ENCODE measurements around the gene FBXO27. TPM values are rescaled to one million over a fixed set of nuclear protein-coding genes. Genes with fewer than 3 reads are reported as not detected.

FBXO27 gene
- total RNA-seq, 2 donors from 2014 or later, result 12.5 to 21.6 TPM

DNA sequence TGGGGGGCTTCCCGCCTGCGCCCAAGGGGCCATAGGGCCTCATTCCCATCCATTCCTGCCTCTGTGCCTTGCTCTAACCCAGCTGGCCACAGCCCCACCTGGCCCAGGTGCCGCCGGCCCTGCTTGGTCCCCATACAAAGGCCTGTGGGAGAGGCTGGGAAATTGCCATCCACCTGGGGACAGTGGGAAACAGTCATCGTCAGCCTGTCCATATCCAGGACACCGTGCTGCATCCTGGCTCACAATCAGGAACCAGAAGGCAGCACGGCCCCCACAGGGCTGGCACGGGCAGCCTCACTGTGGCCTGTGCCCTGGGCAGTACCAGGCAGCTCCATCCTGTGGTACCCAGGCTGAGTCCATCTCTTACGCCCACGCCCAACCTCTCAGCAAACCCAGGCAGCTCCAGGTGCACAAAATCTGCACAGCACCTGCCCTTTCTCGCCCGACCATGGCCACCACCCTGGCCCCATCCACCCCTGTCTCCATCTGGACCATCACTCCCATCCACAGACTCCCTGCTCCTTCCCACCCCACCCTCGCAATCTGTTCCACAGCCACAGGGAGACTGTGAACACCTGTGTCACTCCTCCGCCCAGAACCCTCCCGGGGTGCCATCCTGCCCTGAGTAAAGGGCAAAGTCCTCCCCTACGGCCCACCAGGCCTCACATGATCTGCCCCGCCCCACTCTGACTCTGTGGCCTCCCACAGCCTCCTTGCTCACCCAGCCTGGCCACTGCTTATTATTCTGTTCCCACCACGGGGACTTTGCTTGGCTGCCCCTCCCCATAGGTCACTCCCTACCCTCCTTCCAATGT is 21.1 kb upstream of the FBXO27 start:
- H3K4me1 Mint-ChIP-seq, result no peaks in the 10 kb centered on the region
- H3K4me3 ChIP-seq (ENCODE audit: low read length), result no peak overlapping the region
- H3K9me3 ChIP-seq (ENCODE audit: control insufficient read depth, low read length), result peaks cover 5% of the 10 kb centered on the region
- no peak overlapping the region for H3K27ac ChIP-seq (ENCODE audit: low read depth, low read length)
- no peak for DNase-seq
- H3K36me3 Mint-ChIP-seq (ENCODE audit: low read depth), result no peaks in the 10 kb centered on the region
- no peak overlapping the region for H3K4me3 Mint-ChIP-seq
- H3K4me1 ChIP-seq (ENCODE audit: control insufficient read depth, insufficient read depth, low read length), result peaks cover 3% of the 10 kb centered on the region
- TF ChIP-seq, protein P1, sequence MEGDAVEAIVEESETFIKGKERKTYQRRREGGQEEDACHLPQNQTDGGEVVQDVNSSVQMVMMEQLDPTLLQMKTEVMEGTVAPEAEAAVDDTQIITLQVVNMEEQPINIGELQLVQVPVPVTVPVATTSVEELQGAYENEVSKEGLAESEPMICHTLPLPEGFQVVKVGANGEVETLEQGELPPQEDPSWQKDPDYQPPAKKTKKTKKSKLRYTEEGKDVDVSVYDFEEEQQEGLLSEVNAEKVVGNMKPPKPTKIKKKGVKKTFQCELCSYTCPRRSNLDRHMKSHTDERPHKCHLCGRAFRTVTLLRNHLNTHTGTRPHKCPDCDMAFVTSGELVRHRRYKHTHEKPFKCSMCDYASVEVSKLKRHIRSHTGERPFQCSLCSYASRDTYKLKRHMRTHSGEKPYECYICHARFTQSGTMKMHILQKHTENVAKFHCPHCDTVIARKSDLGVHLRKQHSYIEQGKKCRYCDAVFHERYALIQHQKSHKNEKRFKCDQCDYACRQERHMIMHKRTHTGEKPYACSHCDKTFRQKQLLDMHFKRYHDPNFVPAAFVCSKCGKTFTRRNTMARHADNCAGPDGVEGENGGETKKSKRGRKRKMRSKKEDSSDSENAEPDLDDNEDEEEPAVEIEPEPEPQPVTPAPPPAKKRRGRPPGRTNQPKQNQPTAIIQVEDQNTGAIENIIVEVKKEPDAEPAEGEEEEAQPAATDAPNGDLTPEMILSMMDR (conservative IDR thresholded peaks at IDR 0.05), result no peak
- peaks cover 11% of the 10 kb centered on the region for H3K9me3 Mint-ChIP-seq
- no peak overlapping the region for H3K9ac ChIP-seq (ENCODE audit: extremely low read depth, low read length, poor library complexity, severe bottlenecking)
- H3K27me3 ChIP-seq (ENCODE audit: control insufficient read depth, insufficient read depth, low read length, poor library complexity, severe bottlenecking), result no peaks in the 10 kb centered on the region
- WGBS, 2 experiments (ENCODE audit: insufficient coverage in 1 of 2, insufficient read length in 1 of 2), result 80 to 90% methylated on average over 3 to 18 of the region's 18 CpGs
- H3K36me3 ChIP-seq (ENCODE audit: control insufficient read depth, insufficient read depth, low read length), result no peaks in the 10 kb centered on the region
- no peak overlapping the region for H3K27ac Mint-ChIP-seq
- H3K27me3 Mint-ChIP-seq (ENCODE audit: insufficient read depth), result peaks cover 11% of the 10 kb centered on the region

DNA sequence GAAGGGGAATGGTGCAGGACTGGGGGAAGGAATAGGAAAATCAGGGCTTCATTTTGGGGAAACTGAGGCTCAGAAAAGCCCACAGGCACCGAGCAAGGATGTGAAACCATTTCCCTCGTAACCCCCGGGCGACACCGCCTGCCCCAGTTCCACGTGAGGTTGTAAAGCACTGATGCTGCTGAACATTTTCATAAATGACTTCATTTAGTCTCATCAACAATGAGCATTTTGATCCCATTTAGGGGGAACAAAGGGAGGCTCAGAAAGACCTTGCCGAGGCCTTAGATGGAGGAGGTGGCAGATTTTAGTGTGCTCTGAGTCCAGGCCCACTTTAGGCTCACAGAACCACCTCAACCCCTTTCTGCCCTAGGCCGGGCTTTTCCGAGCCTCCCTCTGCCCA is 20.5 kb upstream of the FBXO27 start:
- H3K36me3 ChIP-seq (ENCODE audit: control insufficient read depth, insufficient read depth, low read length), result no peaks in the 10 kb centered on the region
- Mint-ChIP-seq H3K36me3 (ENCODE audit: low read depth) (no peaks in the 10 kb centered on the region), H3K27me3 (ENCODE audit: insufficient read depth) (peaks cover 11% of the 10 kb centered on the region), H3K4me1 (no peaks in the 10 kb centered on the region), H3K9me3 (peaks cover 11% of the 10 kb centered on the region), H3K4me3 (no peak overlapping the region), H3K27ac (no peak overlapping the region)
- no peak for DNase-seq
- peaks cover 5% of the 10 kb centered on the region for H3K9me3 ChIP-seq (ENCODE audit: control insufficient read depth, low read length)
- 77 to 83% methylated on average over 2 to 9 of the region's 9 CpGs for WGBS, 2 experiments (ENCODE audit: insufficient coverage in 1 of 2, insufficient read length in 1 of 2)
- peaks cover under 1% of the 10 kb centered on the region for H3K4me1 ChIP-seq (ENCODE audit: control insufficient read depth, insufficient read depth, low read length)
- H3K4me3 ChIP-seq (ENCODE audit: low read length), result no peak overlapping the region
- no peaks in the 10 kb centered on the region for H3K27me3 ChIP-seq (ENCODE audit: control insufficient read depth, insufficient read depth, low read length, poor library complexity, severe bottlenecking)
- no peak overlapping the region for H3K9ac ChIP-seq (ENCODE audit: extremely low read depth, low read length, poor library complexity, severe bottlenecking)
- no peak overlapping the region for H3K27ac ChIP-seq (ENCODE audit: low read depth, low read length)
- TF ChIP-seq, protein P1 (conservative IDR thresholded peaks at IDR 0.05), result no peak

GRCh38 chr19:39052243-39052746 is 19.9 kb upstream of the FBXO27 start:
- 27 to 36% methylated on average over 3 to 10 of the region's 10 CpGs for WGBS, 2 experiments (ENCODE audit: insufficient coverage in 1 of 2, insufficient read length in 1 of 2)
- Mint-ChIP-seq H3K4me1 (no peaks in the 10 kb centered on the region), H3K27me3 (ENCODE audit: insufficient read depth) (peaks cover 15% of the 10 kb centered on the region), H3K27ac (no peak overlapping the region), H3K9me3 (peaks cover 15% of the 10 kb centered on the region), H3K36me3 (ENCODE audit: low read depth) (no peaks in the 10 kb centered on the region), H3K4me3 (no peak overlapping the region)
- Histone ChIP-seq H3K27me3 (ENCODE audit: control insufficient read depth, insufficient read depth, low read length, poor library complexity, severe bottlenecking) (no peaks in the 10 kb centered on the region), H3K36me3 (ENCODE audit: control insufficient read depth, insufficient read depth, low read length) (no peaks in the 10 kb centered on the region), H3K27ac (ENCODE audit: low read depth, low read length) (no peak overlapping the region), H3K9me3 (ENCODE audit: control insufficient read depth, low read length) (peaks cover 5% of the 10 kb centered on the region), H3K4me1 (ENCODE audit: control insufficient read depth, insufficient read depth, low read length) (no peaks in the 10 kb centered on the region), H3K9ac (ENCODE audit: extremely low read depth, low read length, poor library complexity, severe bottlenecking) (no peak overlapping the region), H3K4me3 (ENCODE audit: low read length) (no peak overlapping the region)
- TF ChIP-seq, protein P1 (conservative IDR thresholded peaks at IDR 0.05), result peak; percentile 99
- peak; percentile 91 for DNase-seq
